ENCODE measurements around the gene LRIT1.
A peak's percentile ranks its signal among the peaks of the same experiment; 100 is the strongest.

Gene LRIT1

GRCh38 chr10:84193846-84194423 lies 47.4 kb downstream of the LRIT1 start:
- 35 to 41% methylated on average over 5 of the region's 5 CpGs for WGBS, 2 experiments
- H3K27me3 ChIP-seq (ENCODE audit: control insufficient read depth, insufficient read depth, low read length, poor library complexity, severe bottlenecking): peaks cover 80% of the 10 kb centered on the region
- no peaks in the 10 kb centered on the region for H3K36me3 ChIP-seq (ENCODE audit: control insufficient read depth, insufficient read depth, low read length)

GRCh38 chr10:84193327-84193726 lies 48.0 kb downstream of the LRIT1 start:
- H3K27me3 ChIP-seq (ENCODE audit: control insufficient read depth, insufficient read depth, low read length, poor library complexity, severe bottlenecking): peaks cover 74% of the 10 kb centered on the region
- H3K36me3 ChIP-seq (ENCODE audit: control insufficient read depth, insufficient read depth, low read length): no peaks in the 10 kb centered on the region
- no peak overlapping the region for H3K4me3 ChIP-seq (ENCODE audit: insufficient read depth, low read depth, low read length)
- H3K27ac ChIP-seq (ENCODE audit: insufficient read depth, low read depth, low read length, poor library complexity, severe bottlenecking): no peak overlapping the region
- 91 to 98% methylated on average over 2 of the region's 2 CpGs for WGBS, 2 experiments
- H3K4me1 ChIP-seq (ENCODE audit: control insufficient read depth, insufficient read depth, low read length): no peaks in the 10 kb centered on the region
- no peaks in the 10 kb centered on the region for H3K9me3 ChIP-seq (ENCODE audit: control insufficient read depth, low read length)

More at GRCh38 chr10:84193846-84194423, 47.4 kb downstream of the LRIT1 start:
- Histone ChIP-seq H3K9me3 (ENCODE audit: control insufficient read depth, low read length) (no peaks in the 10 kb centered on the region), H3K4me1 (ENCODE audit: control insufficient read depth, insufficient read depth, low read length) (no peaks in the 10 kb centered on the region), H3K4me3 (ENCODE audit: insufficient read depth, low read depth, low read length) (peak overlapping the region; percentile 38), H3K27ac (ENCODE audit: insufficient read depth, low read depth, low read length, poor library complexity, severe bottlenecking) (no peak overlapping the region)

- 89 to 90% methylated on average over 5 of the region's 5 CpGs for WGBS, 2 experiments
- Histone ChIP-seq H3K9me3 (ENCODE audit: control insufficient read depth, low read length) (no peaks in the 10 kb centered on the region), H3K27ac (ENCODE audit: insufficient read depth, low read depth, low read length, poor library complexity, severe bottlenecking) (no peak overlapping the region), H3K27me3 (ENCODE audit: control insufficient read depth, insufficient read depth, low read length, poor library complexity, severe bottlenecking) (peaks cover 51% of the 10 kb centered on the region), H3K4me1 (ENCODE audit: control insufficient read depth, insufficient read depth, low read length) (no peaks in the 10 kb centered on the region), H3K36me3 (ENCODE audit: control insufficient read depth, insufficient read depth, low read length) (no peaks in the 10 kb centered on the region), H3K4me3 (ENCODE audit: insufficient read depth, low read depth, low read length) (no peak overlapping the region)
Observed at GRCh38 chr10:84191106-84191505, 50.2 kb downstream of the LRIT1 start.

- H3K4me1 ChIP-seq (ENCODE audit: control insufficient read depth, insufficient read depth, low read length): no peaks in the 10 kb centered on the region
Observed at GRCh38 chr10:84190621-84191020, 50.7 kb downstream of the LRIT1 start.

GRCh38 chr10:84188815-84189214 lies 52.5 kb downstream of the LRIT1 start:
- no peaks in the 10 kb centered on the region for H3K9me3 ChIP-seq (ENCODE audit: control insufficient read depth, low read length)
- no peaks in the 10 kb centered on the region for H3K36me3 ChIP-seq (ENCODE audit: control insufficient read depth, insufficient read depth, low read length)
- WGBS, 2 experiments: 79 to 82% methylated on average over 3 of the region's 3 CpGs
- H3K4me3 ChIP-seq (ENCODE audit: insufficient read depth, low read depth, low read length): no peak overlapping the region
- no peaks in the 10 kb centered on the region for H3K4me1 ChIP-seq (ENCODE audit: control insufficient read depth, insufficient read depth, low read length)
- H3K27ac ChIP-seq (ENCODE audit: insufficient read depth, low read depth, low read length, poor library complexity, severe bottlenecking): no peak overlapping the region
- peaks cover 28% of the 10 kb centered on the region for H3K27me3 ChIP-seq (ENCODE audit: control insufficient read depth, insufficient read depth, low read length, poor library complexity, severe bottlenecking)

More at GRCh38 chr10:84190621-84191020, 50.7 kb downstream of the LRIT1 start:
- Histone ChIP-seq H3K36me3 (ENCODE audit: control insufficient read depth, insufficient read depth, low read length) (no peaks in the 10 kb centered on the region), H3K27ac (ENCODE audit: insufficient read depth, low read depth, low read length, poor library complexity, severe bottlenecking) (no peak overlapping the region), H3K4me3 (ENCODE audit: insufficient read depth, low read depth, low read length) (no peak overlapping the region), H3K27me3 (ENCODE audit: control insufficient read depth, insufficient read depth, low read length, poor library complexity, severe bottlenecking) (peaks cover 47% of the 10 kb centered on the region), H3K9me3 (ENCODE audit: control insufficient read depth, low read length) (no peaks in the 10 kb centered on the region)
- WGBS, 2 experiments: 87 to 92% methylated on average over 3 of the region's 3 CpGs

GRCh38 chr10:84185526-84186175 lies 55.7 kb downstream of the LRIT1 start:
- no peak overlapping the region for H3K4me3 ChIP-seq (ENCODE audit: insufficient read depth, low read depth, low read length)
- H3K27ac ChIP-seq (ENCODE audit: insufficient read depth, low read depth, low read length, poor library complexity, severe bottlenecking): no peak overlapping the region
- H3K36me3 ChIP-seq (ENCODE audit: control insufficient read depth, insufficient read depth, low read length): no peaks in the 10 kb centered on the region
- no peaks in the 10 kb centered on the region for H3K27me3 ChIP-seq (ENCODE audit: control insufficient read depth, insufficient read depth, low read length, poor library complexity, severe bottlenecking)
- no peaks in the 10 kb centered on the region for H3K9me3 ChIP-seq (ENCODE audit: control insufficient read depth, low read length)
- H3K4me1 ChIP-seq (ENCODE audit: control insufficient read depth, insufficient read depth, low read length): no peaks in the 10 kb centered on the region
- WGBS, 2 experiments: 83 to 86% methylated on average over 11 of the region's 11 CpGs

- Histone ChIP-seq H3K4me3 (ENCODE audit: insufficient read depth, low read depth, low read length) (no peak overlapping the region), H3K36me3 (ENCODE audit: control insufficient read depth, insufficient read depth, low read length) (no peaks in the 10 kb centered on the region), H3K27me3 (ENCODE audit: control insufficient read depth, insufficient read depth, low read length, poor library complexity, severe bottlenecking) (no peaks in the 10 kb centered on the region), H3K4me1 (ENCODE audit: control insufficient read depth, insufficient read depth, low read length) (no peaks in the 10 kb centered on the region), H3K27ac (ENCODE audit: insufficient read depth, low read depth, low read length, poor library complexity, severe bottlenecking) (no peak overlapping the region), H3K9me3 (ENCODE audit: control insufficient read depth, low read length) (no peaks in the 10 kb centered on the region)
- 89 to 90% methylated on average over 4 of the region's 4 CpGs for WGBS, 2 experiments
Observed at GRCh38 chr10:84184517-84184916, 56.8 kb downstream of the LRIT1 start.

GRCh38 chr10:84181631-84182030 lies 59.7 kb downstream of the LRIT1 start:
- no peak overlapping the region for H3K27ac ChIP-seq (ENCODE audit: insufficient read depth, low read depth, low read length, poor library complexity, severe bottlenecking)
- no peaks in the 10 kb centered on the region for H3K4me1 ChIP-seq (ENCODE audit: control insufficient read depth, insufficient read depth, low read length)
- H3K9me3 ChIP-seq (ENCODE audit: control insufficient read depth, low read length): no peaks in the 10 kb centered on the region
- no peak overlapping the region for H3K4me3 ChIP-seq (ENCODE audit: insufficient read depth, low read depth, low read length)
- no peaks in the 10 kb centered on the region for H3K36me3 ChIP-seq (ENCODE audit: control insufficient read depth, insufficient read depth, low read length)
- WGBS, 2 experiments: 94 to 96% methylated on average over 5 of the region's 5 CpGs
- H3K27me3 ChIP-seq (ENCODE audit: control insufficient read depth, insufficient read depth, low read length, poor library complexity, severe bottlenecking): no peaks in the 10 kb centered on the region
